Peyer's patch (tissue), 4 donors: ENCODE results near the gene CCDC88C. TPM values are rescaled to one million over a fixed set of nuclear protein-coding genes. Genes with fewer than 3 reads are reported as not detected.

Source experiments
- DNase-seq, 3 donors: peaks; one replicate each; pipeline ENCODE4 v3.0.0-alpha.2; 2017 to 2019
- H3K27ac ChIP-seq, 4 donors: fragments of 200-600 bp; sonication (generic); one replicate each; pipeline ENCODE4 v1.5.1; 2016 to 2019
- H3K27me3 ChIP-seq, 2 donors: fragments of 200-600 bp; sonication (generic); one replicate each; pipeline ENCODE4 v1.5.1; 2019
- H3K36me3 ChIP-seq, 3 donors: fragments of 200-600 bp; sonication (generic); one replicate each; pipeline ENCODE4 v1.5.1; 2016 to 2019
- H3K4me1 ChIP-seq, 4 donors: fragments of 200-600 bp; sonication (generic); one replicate each; pipeline ENCODE4 v1.5.1; 2016 to 2019
- H3K4me3 ChIP-seq, 4 donors: fragments of 200-600 bp; sonication (generic); 1 replicate in 3 of 4; 2 replicates in 1 of 4; pipeline ENCODE4 v1.5.1; 2016 to 2019; ENCODE audit warnings: mild to moderate bottlenecking in 1 of 4
- H3K9me3 ChIP-seq, 4 donors: fragments of 200-600 bp; sonication (generic); one replicate each; pipeline ENCODE4 v1.5.1; 2016 to 2019; ENCODE audit warnings: mild to moderate bottlenecking in 1 of 4
- POLR2A ChIP-seq, 2 donors: fragments of 450-650 bp; IDR thresholded peaks; one replicate each; pipeline ENCODE4 v1.5.1; 2017; ENCODE audit warnings: antibody characterized with exemption in 2 of 2, mild to moderate bottlenecking in 2 of 2, moderate library complexity in 2 of 2
- total RNA-seq, 4 donors: library from RNA; depleted of rRNA; stranded (reverse); fragments of >200 nt; gene quantifications; one replicate each; pipeline ENCODE4 v1.1.0, GENCODE V29; 2016
- TF ChIP-seq, protein P1 (sequence below), 6 experiments: fragments of 450-650 bp in 4 of 6; fragments of 200-600 bp in 2 of 6; sonication (generic) in 1 of 6; IDR thresholded peaks; one replicate each; pipeline ENCODE4 v1.5.1; 2017 to 2019; ENCODE audit warnings: antibody characterized with exemption in 6 of 6, mild to moderate bottlenecking in 3 of 6, moderate library complexity in 1 of 6

CCDC88C gene
- total RNA-seq, 4 donors from 2014 or later, result 18.9 to 189 (median 77.2) TPM

DNA sequence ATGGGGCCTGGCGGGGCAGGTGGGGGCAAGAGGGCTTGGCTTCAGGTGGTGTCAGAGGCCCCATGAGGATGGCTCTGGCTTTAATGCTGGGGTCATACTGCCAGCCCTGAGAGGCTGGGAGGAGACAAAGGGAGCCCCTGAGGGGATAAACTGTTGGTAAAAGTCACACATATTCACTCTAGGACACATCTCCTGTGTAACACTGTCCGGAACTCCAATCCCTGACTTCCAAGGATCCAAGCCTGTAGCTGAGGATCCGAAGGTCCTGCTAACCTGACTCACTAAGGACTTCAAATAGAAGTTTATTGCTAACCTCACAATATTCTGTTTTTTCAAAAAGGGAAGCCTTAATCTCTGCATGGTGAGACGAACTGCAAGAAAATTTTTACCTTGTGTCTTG, 134.0 kb downstream of the CCDC88C start:
- Histone ChIP-seq H3K27me3 (no peaks in the 10 kb centered on the region), H3K4me1 (no peaks in the 10 kb centered on the region), H3K9me3 (no peaks in the 10 kb centered on the region), H3K27ac (no peak overlapping the region), H3K36me3 (peaks cover 0 to 59% (median 0%) of the 10 kb centered on the region in 3 donors), H3K4me3 (no peak overlapping the region)
- no peak for DNase-seq
- no peak for TF ChIP-seq POLR2A (IDR thresholded peaks at IDR 0.05)
- TF ChIP-seq, protein P1, sequence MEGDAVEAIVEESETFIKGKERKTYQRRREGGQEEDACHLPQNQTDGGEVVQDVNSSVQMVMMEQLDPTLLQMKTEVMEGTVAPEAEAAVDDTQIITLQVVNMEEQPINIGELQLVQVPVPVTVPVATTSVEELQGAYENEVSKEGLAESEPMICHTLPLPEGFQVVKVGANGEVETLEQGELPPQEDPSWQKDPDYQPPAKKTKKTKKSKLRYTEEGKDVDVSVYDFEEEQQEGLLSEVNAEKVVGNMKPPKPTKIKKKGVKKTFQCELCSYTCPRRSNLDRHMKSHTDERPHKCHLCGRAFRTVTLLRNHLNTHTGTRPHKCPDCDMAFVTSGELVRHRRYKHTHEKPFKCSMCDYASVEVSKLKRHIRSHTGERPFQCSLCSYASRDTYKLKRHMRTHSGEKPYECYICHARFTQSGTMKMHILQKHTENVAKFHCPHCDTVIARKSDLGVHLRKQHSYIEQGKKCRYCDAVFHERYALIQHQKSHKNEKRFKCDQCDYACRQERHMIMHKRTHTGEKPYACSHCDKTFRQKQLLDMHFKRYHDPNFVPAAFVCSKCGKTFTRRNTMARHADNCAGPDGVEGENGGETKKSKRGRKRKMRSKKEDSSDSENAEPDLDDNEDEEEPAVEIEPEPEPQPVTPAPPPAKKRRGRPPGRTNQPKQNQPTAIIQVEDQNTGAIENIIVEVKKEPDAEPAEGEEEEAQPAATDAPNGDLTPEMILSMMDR (IDR thresholded peaks at IDR 0.05), result no peak

DNA sequence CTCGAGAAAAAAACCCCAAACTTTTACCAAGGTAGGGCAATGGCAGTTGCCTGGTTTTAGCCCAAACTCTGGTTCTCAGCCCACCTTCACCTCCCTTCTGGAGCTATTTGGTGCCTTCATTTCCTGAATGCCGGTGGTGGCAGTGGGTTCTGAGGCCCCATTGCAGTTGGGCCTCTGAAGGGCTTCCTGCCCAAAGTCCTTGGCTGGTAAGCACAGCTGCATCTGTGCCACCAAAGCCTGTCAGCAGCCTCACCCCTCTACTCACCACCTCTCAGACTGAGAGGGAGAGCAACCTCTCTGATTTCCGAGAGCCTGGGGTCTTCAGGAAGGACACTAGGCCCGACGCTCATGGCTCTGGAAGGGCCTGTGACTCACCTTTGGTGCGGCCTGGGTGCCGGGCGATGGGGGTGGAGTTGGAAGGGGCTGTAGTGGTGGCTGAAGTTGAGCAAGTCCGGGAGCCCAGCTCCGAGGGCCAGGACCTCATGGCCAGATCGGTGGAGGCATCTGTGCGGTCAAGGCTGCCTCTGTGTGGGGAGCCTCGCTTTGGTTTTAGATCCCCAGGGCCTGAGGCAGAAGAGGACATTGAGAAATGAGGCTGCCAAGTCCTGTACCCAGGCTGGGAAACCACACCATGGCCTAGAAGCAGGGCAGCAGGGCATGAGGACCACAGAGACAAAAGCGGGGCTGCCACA, 134.5 kb downstream of the CCDC88C start:
- no peak for DNase-seq
- H3K27me3 ChIP-seq, result no peaks in the 10 kb centered on the region
- no peak overlapping the region for H3K27ac ChIP-seq
- no peak overlapping the region for H3K4me3 ChIP-seq
- TF ChIP-seq POLR2A (IDR thresholded peaks at IDR 0.05), result no peak
- TF ChIP-seq, protein P1 (IDR thresholded peaks at IDR 0.05), result no peak
- H3K4me1 ChIP-seq, result no peaks in the 10 kb centered on the region
- peaks cover 0 to 64% (median 0%) of the 10 kb centered on the region in 3 donors for H3K36me3 ChIP-seq
- no peaks in the 10 kb centered on the region for H3K9me3 ChIP-seq

DNA sequence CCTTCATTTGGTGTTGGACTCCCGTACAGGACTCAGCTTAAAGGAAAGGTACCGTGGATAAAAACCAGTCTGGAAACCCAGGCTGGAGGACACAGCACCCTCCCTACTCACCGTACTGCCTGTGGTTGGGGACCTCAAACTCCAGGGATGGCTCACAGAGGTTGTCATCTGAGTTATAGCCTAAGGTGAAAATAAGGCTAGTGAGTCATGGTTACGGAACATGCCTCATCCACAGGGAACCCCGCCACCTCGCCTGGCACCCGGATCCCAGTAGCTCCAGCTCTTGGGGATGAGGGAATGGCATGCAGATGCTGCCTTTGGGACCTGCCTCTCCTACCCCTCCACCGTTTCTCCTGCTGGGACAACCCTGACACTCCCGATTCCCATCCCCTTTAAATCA, 136.3 kb downstream of the CCDC88C start:
- peaks cover 0 to 80% (median 0%) of the 10 kb centered on the region in 3 donors for H3K36me3 ChIP-seq
- no peaks in the 10 kb centered on the region for H3K9me3 ChIP-seq
- no peak overlapping the region for H3K4me3 ChIP-seq
- TF ChIP-seq, protein P1 (IDR thresholded peaks at IDR 0.05), result no peak
- no peak for TF ChIP-seq POLR2A (IDR thresholded peaks at IDR 0.05)
- H3K27me3 ChIP-seq, result no peaks in the 10 kb centered on the region
- H3K27ac ChIP-seq, result no peak overlapping the region
- no peak for DNase-seq
- H3K4me1 ChIP-seq, result no peaks in the 10 kb centered on the region

DNA sequence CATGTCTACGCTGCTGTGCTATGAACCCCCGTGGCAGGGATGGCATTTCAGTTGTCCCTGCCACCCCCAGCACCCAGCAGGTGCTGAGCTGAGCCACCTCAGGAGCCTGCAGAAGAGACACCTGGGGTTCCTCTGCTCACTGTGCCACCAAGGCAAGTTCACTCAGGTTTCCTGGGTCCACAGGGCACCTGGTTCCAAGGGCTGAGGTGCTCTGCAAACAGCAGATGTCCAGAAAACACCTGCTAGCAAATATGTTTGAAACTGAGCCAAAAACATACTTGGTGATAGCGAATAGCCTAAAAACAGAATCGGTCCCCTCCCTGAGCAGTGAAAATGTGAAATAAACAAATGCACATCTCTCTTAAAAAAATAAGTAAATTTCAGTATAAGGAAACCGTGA, 137.5 kb downstream of the CCDC88C start:
- no peaks in the 10 kb centered on the region for H3K4me1 ChIP-seq
- peaks cover 0 to 75% (median 0%) of the 10 kb centered on the region in 3 donors for H3K36me3 ChIP-seq
- no peak overlapping the region for H3K4me3 ChIP-seq
- H3K27me3 ChIP-seq, result no peaks in the 10 kb centered on the region
- H3K27ac ChIP-seq, result no peak overlapping the region
- no peaks in the 10 kb centered on the region for H3K9me3 ChIP-seq
- DNase-seq, result no peak
- no peak for TF ChIP-seq POLR2A (IDR thresholded peaks at IDR 0.05)
- TF ChIP-seq, protein P1 (IDR thresholded peaks at IDR 0.05), result no peak

DNA sequence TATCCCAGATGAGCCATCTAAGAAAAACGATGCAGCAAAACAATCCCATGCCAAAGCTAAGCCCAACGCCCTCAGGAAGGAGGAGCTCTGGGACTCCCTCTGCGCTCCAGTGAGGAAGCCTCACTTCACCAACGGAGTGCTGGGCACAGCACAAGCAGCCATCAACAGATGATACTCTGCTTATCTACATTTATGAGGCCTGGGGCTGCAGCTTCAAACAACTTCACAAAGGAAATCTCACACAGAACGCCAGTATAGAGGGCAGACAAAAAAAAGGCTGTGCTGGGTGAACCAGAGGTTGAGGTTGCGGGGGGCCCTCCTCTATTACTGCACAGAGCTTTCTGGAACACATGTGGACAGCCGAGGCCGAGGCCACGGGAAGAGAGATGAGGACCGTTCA, 138.3 kb downstream of the CCDC88C start:
- H3K4me1 ChIP-seq, result no peaks in the 10 kb centered on the region
- H3K4me3 ChIP-seq, result no peak overlapping the region
- no peak overlapping the region for H3K27ac ChIP-seq
- TF ChIP-seq, protein P1 (IDR thresholded peaks at IDR 0.05), result no peak
- TF ChIP-seq POLR2A (IDR thresholded peaks at IDR 0.05), result no peak
- no peaks in the 10 kb centered on the region for H3K27me3 ChIP-seq
- no peak for DNase-seq
- no peaks in the 10 kb centered on the region for H3K9me3 ChIP-seq
- H3K36me3 ChIP-seq, result peaks cover 0 to 75% (median 0%) of the 10 kb centered on the region in 3 donors
